Kasumi-1 (cell line): ENCODE data around the gene ETFA.

Source experiments
- DNase-seq, 2 experiments: peaks; one replicate each; lab custom pipeline; 2025; lab: John Stamatoyannopoulos, UW

ETFA gene

DNA sequence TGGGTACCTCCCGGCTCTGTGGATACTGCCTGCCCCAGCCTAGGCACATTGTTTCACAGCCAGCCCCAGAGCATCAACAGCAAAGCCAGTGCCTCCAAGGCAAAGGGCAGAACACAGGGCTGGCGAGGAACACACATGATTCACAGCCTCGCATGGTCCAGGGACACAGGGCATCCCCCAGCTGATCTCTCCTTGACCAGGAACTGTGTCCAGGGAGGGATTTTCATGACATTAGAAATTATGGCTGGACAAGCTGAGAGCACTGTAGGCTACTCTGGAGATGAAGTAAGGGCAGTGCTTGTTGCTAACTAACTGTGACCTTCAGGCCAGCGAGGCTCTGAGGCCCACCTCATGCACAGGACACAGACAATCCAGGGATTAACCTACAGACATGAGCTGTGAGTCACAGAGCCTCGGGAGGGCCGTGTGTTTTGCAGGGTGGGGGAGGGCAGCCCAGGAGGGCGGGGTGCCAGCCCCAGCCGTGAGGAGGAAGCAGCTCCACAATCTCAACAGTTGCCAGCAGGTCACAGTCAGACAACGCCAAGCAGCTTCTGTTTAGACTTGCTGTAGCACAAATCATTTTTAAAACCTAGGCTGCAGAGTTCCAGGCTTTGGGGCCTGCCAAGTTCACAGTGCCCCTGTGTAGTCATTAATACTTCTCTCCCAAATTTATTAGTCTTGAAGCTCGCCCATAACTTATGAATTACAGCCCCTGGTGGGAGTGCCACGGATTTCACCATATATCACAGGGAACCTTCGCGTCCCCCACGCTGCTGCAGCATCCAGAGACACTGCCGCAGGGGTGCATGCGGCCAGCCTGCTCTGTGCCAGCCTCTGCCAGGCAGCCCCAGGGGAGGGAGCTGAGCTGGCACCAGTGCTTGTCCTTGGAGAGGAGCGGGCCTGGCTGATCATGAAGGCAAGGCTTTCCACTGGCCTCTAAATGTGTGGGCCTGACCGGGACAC is 114.7 kb downstream of the ETFA start:
- peak; percentile 69 to 77 for DNase-seq

DNA sequence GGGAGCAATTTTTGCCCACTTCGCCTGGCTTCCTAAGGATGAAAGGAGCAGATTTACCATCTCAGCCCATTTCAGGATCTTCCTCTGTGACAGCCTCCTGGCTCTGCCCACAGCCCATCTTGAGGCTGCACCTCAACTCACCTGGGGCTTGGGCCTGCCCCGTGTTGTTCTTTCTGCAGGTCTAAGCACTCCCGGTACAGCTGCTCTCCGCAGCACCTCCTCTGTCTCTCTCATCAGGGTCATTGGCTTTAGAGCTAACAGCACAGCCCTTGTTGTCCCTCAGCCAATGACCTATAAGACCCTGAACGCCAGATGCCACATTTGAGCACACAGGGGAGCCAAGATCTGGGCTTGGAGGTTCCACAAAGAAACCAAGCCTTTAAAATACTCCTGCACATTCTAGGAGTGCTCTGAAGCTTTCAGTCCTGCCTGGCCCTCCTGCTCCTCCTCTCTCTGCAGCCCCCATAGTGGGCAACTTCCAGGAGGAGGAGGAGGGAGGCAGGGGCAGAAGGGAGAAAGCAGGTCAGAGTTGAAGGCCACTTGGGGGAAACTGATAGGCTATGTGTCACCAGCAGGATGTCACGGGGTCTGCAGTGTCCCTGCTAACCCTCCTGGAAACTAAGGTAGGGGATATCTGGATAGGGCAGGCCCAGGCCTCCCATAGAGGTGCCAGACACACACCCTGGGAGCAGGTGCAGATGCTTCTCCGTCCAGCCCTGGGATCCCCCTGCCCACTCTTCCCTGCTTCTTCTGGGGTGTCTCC is 115.6 kb downstream of the ETFA start:
- DNase-seq, result no peak

DNA sequence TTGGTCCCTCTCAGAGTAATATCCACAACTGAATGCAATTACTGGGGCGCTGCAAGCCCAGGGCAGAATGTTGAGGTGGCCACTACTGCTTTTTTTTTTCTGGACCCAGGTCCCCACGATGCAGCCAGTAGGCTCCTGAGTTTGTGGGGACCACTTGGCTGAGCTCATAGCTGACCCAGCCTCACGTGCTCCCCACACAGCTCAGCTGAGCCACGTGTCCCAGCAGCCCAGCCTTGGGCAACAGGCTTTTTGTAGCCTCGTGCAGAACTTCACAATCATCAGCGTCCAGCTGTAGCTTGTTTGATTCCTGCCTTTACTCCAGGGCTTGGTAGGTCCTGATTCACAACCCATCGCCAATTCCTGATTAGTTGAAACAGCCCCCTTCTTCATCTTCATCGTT is 117.3 kb downstream of the ETFA start:
- DNase-seq, result no peak

DNA sequence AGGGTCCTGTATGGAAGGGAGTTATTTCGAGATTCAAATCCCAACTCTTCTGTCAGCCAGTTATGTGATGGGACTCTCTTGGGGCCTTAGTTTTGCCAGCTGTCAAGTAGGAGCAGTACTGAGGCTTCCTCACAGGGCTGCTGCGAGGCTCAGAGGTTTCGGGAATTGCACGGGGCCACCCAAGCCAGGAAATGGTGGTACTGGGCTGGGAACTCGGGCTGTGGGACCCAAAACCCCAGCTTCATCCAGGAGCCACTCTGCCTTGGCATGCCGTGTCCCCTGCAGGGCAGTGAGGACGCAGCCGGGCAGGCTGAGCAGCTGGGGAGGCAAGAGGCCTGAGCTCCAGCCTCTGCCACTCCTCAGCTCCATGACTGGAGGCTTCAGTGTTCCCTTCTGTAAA is 118.6 kb downstream of the ETFA start:
- DNase-seq, result no peak

DNA sequence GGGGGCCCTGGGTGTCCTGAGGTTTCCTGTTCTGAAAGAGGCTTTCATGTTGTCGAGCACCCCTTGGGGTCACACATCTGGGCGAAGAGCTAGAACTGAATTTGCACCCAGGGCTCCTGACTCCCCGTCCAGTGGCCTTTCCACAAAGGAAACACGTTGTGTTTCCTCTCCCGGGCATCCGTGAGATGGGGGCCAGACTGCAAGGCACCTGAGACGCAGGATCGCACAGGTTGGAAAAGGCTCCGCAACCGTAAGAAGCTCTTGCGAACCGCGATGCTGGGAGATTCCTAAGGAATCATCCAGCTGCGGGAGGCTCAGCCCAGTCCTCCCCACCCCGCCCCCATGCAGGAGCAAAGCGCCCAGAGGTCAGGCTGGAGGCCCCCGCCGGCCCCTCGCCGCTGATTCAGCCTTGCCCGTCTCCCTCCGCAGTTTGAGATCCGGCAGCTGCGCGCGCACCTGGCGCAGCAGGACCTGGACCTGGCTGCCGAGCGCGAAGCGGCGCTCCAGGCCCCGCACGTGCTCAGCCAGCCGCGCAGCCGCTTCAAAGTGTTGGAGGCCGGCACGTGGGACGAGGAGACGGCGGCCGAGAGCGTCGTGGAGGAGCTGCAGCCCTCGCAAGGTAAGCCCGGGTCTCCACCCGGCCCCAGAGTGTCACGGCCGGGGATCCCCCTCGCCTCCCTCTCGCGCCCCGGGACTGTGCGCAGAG is 119.6 kb downstream of the ETFA start:
- DNase-seq, result no peak

DNA sequence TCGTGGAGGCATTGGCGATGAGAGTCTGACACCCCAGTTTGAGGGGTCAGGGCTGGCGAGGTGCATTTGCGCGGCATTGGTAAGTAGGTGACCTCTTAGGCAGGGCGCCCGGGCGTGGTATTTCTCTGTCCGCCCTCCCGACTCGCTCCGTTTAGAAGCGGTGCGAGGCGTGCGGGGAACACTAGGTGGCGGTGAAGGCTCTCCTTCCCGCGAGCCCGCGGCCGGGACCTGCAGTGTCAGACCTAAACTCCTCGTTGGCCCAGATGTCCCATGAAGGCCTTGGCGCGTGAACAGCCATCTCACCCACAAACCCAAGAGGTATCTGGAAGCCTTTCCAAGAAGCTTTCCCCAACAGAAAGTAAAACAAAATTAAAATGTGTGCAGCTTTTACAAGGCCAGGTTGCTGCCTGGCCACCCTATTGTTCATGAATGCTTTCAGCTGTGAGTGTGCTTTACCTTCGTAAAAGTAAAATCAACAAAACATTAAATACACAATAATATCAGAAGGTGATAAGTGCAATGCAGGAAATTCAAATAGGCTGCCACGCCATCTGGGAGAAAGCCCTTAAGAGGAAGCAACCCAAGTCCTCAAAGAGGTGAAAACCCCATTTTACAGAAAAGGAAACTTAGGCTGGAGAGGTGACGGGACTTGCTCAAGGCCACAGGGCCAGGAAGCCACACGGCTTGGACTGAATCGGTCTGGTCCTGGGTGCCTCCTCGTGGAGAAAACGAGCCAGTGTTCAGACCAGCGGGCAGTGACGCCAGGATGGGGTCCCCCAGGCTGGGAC is 120.3 kb downstream of the ETFA start:
- peak; percentile 73 to 79 for DNase-seq

DNA sequence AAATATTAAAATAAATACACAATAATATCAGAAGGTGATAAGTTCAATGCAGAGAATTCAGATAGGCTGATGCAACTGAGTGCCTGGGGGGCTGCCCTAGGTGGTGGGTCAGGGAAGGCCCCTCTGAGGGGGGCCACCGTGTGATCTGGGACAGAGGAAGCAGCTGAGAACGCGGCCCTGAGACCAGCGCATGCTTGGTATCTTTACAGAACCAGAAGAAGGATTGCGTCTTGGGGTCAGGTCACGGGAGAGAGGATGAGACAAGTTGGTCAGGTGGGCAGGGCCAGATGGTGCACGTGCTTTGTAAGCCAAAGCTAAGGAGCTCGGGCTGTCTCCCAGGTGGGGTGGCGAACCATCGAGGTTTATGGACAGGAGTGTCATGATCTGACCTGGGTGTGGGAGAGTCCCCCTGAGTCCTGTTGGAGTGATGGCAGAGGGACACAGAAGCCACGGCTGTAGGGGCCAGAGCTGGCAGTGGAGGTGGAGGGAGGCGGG is 121.2 kb downstream of the ETFA start:
- DNase-seq, result no peak

DNA sequence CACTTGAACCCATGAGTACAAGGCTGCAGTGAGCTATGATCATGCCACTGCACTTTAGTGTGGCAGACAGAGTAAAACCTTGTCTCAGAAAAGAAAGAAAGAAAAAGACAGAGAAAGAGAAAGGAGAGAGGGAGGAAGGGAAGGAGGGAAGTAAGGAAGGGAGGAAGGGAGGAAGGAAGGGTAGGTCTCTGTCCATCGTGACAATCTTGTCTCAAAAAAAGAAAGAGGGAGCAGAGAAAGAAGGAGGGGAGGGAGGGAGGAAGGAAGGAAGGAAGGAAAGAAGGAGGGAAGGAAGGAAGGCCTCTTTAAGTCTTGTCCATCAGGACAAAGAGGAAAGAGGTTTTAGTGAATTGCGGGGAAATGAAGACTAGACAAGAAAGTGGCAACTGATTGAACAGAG is 122.2 kb downstream of the ETFA start:
- no peak for DNase-seq

DNA sequence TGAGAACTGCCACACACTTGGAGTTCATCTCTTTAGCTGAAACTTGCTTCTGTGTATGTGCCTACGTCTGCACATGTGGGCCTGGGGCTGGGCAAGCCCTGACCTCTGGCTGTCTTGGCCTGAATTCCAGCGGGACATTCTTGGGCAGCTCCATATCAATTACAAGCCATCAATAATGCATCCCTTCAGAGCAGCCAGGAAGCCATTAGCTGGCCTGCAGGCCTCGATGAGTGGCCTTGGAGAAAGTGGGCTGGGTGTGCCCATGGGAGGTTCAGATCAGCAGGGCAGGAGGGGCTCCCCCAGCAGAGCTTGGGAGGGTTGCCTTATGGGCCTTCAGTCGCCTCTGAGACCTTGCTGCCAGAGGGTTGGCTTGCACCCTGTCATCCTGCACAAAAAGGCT is 124.1 kb downstream of the ETFA start:
- no peak for DNase-seq

DNA sequence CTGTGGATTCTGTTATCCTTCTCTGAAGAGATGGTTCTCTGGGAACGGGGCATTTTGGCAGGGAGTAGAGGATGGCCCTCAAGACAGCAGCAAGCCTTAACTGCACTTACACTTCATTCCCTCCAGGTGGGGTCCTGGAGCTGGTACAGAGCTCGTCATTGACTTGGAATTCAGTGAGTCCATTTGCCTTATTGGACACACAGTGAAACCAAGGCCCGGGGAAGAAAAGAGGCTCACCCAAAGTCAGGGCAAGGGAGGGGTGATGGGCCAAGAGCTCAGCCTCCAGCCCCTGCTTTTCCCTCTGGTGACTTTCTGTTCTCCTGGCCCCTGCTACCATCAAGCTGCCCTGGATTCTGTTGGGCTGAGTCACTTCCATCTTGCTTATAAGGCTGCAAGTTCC is 125.6 kb downstream of the ETFA start:
- peak; percentile 62 to 67 for DNase-seq

DNA sequence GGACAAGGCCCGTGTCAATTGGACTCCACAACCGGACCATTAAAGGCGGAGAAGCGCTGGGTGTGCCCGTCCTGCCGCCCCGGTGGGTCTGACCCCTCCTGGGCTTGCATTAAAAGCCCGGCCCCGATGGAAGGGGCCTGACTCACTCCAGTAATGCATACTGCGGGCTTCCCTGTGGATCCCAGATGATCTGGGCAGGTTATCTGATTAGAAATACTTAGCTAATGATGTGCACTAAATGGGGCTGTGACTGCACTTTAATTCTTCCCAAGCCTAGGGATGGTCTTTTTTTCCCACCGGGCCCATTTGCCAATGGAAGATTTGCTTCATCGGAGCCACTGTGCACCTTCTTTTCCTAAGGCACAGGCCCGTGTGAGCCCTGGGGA is 126.6 kb downstream of the ETFA start:
- no peak for DNase-seq

DNA sequence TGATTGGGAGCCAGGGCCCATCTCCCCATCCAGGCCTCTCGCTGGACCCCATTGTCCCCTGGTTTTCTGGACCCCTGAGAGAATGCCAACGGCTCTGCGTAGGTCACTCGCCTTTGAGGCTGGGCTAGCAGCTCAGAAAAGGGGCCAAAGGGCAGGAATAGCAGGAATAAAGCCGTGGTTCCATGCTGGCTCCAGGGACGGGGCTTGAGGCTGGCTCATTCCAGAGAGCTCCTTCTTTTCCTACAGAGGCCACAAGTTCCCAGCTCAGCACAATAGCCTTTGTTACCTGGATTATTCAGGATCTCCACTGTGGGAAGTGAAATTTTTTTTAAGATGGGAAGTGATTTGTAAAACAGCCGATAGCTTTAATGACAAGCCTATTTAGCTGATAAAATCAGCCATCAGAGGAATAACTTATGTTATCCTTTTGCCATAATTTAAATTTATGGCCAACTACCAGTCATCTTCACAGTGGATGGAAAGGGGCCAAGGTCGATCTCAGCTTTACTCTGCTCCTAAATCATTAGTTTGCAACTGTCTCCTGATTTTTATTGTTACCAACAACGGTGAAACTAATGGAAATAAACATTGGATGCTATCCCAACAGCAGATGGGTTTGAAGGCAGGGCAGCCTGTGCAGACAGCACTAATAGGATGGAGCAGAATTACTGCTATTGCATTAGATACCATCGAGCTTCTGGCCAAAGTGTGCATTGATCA is 127.2 kb downstream of the ETFA start:
- DNase-seq, result no peak

DNA sequence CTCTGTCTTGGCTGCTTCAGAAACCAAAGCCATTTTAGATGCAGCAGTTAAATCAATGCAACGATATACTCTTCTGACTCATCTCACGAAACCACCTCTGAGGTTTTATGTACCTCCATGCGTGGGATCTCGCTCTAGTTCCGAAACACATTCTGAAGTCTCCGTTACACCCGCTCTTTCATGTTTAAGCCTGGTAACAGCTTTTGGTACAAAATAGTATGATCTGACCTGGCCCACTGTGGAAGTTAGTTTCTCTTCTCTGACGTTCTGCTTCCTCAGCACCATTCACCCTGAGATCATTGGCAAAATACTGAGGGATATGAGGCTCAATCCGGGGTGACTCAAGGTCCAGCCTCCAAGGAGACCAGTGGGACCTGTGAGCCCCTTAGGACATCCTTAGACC is 129.6 kb downstream of the ETFA start:
- no peak for DNase-seq

DNA sequence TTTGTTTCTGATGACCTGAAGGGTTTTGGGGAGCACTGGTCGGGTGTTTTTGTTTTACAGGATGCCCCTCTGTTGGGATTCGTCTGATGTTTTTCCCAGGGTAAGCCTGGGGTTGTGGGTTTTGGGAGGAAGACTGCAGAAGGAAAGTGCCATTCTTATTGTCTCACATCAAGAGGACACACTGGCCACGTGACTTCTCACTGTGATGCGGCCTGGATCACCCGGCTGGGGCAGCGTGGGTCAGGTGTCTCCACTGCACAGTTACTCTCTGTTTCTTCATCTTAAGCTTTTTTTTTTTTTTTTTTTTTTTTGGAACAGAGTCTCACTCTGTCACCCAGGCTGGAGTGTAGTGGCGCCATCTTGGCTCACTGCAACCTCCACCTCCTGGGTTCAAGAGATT is 130.9 kb downstream of the ETFA start:
- DNase-seq, result no peak

DNA sequence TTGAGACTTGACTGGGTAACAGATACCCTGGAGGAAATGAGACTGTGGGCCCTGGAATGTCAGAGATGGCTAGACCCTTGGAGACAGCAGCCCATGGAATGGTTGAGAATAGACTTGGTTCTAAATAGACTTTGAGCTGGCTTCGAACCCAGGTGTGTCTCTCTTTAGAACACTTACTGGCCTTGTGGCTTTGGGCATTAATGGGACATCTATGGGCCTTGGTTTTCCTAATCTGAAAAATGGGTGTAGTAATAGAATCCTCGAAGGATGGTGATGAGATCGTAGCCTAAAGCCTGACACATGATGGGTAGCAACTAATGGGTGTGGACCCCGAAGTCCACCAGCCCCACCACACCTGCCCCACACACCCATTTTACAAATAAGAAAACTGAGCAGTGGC is 132.2 kb downstream of the ETFA start:
- DNase-seq, result no peak

DNA sequence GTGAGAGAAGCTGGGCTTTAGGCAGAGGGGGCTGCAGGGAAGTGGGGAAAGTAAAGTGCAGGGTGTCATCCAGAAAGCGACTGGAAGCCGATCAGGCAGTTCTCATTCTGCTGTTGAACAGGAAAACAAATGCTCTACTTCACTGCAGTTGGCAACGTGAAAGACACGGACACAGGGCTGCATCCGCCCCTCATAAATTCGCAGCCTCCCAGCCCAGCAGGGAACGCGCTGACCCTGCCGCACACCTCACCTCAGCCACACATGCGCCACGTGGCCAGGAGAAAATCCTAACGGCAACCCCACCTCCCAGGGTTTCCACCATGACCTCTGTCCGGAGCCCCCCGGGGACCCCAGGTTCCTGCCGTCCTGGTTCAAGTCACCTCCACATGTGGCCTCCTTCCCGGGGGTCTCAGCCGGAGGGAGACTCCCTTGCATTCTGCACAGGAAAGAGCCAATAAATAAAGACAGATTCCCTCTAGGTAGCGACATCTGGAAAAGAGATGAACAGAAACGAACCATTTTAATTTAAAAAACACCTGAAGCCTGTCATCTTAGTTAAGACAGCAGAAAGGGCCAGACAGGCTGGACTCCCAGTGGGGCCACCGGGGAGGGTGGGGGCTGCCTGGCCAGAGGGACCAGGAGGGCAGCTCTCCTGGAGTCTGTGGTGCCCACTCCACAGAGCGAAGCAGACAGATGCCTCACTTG is 132.8 kb downstream of the ETFA start:
- no peak for DNase-seq

DNA sequence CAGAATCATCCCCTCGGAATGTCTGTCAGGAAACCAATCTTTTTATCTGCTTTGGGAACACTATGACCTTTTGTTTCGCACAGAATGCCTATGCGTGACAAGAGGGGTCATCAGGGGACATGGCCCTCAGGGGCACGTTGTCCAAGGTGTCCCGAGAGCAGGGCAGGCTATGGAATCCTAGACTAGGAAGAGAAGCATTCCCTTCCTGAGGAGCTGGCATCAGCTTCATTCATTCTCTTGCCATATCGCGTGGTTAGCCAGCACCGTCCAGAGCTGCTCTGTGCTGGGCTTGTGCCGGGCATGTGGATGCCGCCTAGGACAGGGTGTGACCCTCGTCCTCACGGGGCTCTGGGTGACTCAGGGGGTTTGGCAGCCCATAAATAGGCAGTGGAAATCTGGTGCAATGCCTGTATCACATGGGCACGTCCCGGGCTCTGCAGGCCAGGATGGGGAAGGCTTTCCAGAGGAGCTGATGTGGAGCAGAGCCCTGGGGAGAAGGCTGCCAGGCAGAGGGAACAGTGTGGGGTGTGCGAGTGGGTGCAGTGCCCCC is 133.7 kb downstream of the ETFA start:
- no peak for DNase-seq

DNA sequence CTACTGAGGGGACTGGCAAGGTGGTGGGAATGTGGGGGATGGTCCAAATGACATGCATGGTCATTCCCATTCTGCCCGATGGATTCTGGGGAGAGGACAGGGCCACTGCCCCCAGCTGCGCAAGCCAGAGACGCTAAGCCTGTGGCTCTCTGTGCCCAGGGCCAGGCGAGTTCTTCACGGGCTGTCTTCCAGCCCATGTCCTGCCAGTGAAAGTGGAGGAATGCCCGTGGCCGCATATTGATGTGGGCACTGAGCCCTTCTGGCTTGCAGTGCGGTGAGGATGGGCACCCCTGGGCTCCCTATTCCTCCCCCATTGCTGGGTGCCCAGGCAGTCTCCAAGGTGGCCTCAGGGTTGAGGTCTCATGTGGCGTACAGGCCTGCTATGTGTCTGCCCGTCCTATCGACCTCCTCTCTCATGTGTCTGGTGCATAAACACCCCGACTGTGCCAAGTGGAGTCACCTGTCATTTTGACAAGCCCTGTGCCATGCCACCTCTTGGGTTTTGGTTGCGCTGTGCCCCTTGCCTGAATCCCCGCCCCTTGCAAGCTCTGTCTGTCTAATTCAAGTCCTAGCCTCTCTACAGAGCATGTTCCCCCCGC is 134.7 kb downstream of the ETFA start:
- no peak for DNase-seq

DNA sequence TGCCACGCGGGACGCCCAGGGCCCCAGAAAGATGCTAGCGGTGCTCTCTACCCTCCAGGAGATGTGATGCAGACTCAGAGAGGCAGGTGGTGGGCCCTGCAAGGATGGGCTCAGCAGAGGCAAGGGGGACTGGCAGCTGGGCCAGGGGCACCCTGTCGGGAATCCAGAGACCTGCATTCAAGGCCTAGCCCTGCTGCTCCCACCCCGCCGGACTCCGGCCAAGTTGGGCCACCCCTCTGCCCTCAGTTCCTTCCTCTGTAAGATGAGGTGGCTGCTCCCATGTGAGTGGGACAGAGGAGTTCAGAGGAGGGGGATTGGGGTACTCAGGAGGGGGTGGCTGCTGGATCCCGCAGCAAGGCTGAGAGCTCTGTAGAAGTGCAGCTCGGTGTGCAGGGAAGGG is 135.2 kb downstream of the ETFA start:
- DNase-seq, result no peak

DNA sequence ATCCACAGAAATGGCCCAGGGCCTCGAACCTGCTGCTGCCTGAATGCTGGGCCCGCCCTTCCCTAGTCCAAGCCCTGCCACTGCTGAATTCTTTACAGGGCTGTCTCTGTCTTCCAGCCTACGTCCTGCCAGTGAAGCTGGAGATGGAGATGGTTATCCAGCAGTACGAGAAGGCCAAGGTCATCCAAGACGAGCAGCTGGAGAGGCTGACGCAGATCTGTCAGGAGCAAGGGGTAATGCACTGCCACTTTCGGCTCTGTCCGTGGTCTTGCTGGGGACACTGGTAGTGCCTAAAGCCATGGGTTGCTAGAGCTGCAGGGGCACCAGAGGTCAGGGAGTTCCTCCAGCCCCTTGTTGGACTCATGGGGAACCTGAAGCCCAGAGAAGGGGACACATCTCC is 135.8 kb downstream of the ETFA start:
- no peak for DNase-seq
